C4-2B (cell line): ENCODE data around the gene AFF1.

ENCODE experiments used
- H3K27ac ChIP-seq: fragments of 450-650 bp; 2 replicates; pipeline ENCODE4 v1.5.1; 2017
- ZFX ChIP-seq: fragments of 450-650 bp; IDR thresholded peaks from 2 replicates; pipeline ENCODE4 v1.6.1; 2017
- TF ChIP-seq, protein P1 (sequence below): fragments of 450-650 bp; conservative IDR thresholded peaks from 2 replicates; pipeline ENCODE4 v1.5.1; 2017; ENCODE audit warnings: mild to moderate bottlenecking

AFF1 gene

DNA sequence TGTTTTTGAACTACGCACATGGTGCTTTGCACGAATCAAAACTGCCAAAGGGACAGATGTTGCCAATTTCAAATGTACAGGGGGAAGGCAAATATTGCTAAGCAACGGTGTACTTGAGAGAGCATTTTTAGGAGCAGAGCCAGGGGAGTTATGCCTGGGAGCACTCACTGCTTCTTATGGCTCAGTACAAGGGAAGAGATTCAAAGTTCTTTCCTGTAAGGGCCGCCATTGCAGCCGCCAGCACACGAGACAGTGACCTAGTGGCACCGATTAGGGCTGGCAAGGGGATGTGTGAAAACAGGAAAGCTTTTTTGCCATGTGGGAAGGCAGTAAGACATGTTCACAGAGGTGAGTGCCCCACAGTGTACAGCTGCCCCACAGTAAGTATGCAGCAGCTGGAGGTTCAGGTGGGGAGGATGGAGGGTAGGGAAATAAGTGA lies 133.8 kb downstream of the AFF1 start:
- no peak overlapping the region for H3K27ac ChIP-seq

DNA sequence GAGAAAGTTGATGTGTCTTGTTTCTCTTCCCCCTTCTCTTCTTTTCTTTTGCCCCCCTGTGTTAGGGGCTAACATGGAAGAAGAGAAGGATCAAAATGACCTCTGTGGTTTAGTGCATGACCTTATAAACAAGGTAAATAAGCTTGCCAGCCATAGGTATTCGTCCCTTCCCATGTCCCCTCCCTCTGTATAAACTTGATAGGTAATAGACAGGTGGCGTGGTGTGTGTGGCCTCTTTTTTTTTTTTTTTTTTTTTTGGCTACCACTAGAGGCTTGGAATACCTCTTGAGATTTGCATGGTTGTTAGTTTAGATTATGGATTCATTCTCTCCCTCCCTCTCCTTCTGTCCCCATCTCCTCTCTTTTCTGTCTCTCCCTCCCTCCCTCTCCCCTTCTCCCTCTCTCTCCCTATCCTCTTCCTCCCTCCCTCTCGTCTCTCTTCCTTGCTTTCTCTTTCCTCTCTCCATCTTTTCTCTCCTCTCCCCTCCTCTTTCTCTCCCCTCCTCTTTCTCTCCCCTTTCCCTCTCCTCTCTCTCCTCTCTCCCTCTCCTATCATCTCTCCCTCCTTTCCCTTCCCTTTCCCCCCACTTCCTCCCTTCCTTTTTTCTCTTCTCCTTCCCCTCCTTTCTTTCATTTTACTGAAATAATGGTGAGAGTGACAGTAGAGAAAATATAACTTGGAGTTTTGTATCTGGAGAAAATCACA lies 134.4 kb downstream of the AFF1 start:
- no peak overlapping the region for H3K27ac ChIP-seq
- TF ChIP-seq ZFX: no peak
- TF ChIP-seq, protein P1, sequence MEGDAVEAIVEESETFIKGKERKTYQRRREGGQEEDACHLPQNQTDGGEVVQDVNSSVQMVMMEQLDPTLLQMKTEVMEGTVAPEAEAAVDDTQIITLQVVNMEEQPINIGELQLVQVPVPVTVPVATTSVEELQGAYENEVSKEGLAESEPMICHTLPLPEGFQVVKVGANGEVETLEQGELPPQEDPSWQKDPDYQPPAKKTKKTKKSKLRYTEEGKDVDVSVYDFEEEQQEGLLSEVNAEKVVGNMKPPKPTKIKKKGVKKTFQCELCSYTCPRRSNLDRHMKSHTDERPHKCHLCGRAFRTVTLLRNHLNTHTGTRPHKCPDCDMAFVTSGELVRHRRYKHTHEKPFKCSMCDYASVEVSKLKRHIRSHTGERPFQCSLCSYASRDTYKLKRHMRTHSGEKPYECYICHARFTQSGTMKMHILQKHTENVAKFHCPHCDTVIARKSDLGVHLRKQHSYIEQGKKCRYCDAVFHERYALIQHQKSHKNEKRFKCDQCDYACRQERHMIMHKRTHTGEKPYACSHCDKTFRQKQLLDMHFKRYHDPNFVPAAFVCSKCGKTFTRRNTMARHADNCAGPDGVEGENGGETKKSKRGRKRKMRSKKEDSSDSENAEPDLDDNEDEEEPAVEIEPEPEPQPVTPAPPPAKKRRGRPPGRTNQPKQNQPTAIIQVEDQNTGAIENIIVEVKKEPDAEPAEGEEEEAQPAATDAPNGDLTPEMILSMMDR: no peak

More for the DNA sequence above, 133.8 kb downstream of the AFF1 start:
- no peak for TF ChIP-seq ZFX
- TF ChIP-seq, protein P1: no peak

DNA sequence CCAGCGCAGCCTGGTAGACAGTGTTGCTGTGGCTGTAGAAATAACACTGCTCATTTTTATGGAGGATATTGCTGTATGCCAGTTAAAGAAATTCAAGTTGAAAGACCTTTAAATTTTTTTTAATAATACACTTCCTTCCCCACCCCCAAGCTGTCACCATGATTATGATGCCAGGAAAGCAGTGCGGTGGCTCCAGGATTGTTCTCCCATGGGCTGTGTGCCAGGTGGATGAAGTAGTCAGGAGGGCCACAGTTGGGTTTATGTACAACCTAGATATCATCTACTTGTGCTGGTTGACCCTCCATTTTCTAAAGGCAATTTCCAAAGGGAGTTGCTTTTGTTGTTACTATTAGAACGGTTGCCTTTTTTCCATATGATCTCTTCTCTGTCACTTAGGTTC lies 136.6 kb downstream of the AFF1 start:
- no peak overlapping the region for H3K27ac ChIP-seq
- TF ChIP-seq, protein P1: no peak
- no peak for TF ChIP-seq ZFX

DNA sequence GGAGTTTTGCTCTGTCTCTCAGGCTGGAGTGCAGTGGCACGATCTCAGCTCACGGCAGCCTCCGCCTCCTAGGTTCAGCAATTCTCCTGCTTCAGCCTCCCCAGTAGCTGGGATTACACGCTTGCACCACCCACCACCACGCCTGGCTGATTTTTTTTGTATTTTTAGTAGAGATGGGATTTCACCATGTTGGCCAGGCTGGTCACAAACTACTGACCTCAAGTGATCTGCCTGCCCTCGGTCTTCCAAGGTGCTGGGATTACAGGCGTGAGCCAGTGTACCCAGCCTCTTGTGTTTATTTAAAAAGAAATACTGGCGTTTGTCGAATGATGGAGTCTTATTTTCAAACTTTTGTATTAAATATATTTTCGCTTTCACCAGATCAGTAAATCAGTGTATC lies 137.7 kb downstream of the AFF1 start:
- peak overlapping the region; percentile 41; the same call in 1 of the 2 replicates for H3K27ac ChIP-seq

DNA sequence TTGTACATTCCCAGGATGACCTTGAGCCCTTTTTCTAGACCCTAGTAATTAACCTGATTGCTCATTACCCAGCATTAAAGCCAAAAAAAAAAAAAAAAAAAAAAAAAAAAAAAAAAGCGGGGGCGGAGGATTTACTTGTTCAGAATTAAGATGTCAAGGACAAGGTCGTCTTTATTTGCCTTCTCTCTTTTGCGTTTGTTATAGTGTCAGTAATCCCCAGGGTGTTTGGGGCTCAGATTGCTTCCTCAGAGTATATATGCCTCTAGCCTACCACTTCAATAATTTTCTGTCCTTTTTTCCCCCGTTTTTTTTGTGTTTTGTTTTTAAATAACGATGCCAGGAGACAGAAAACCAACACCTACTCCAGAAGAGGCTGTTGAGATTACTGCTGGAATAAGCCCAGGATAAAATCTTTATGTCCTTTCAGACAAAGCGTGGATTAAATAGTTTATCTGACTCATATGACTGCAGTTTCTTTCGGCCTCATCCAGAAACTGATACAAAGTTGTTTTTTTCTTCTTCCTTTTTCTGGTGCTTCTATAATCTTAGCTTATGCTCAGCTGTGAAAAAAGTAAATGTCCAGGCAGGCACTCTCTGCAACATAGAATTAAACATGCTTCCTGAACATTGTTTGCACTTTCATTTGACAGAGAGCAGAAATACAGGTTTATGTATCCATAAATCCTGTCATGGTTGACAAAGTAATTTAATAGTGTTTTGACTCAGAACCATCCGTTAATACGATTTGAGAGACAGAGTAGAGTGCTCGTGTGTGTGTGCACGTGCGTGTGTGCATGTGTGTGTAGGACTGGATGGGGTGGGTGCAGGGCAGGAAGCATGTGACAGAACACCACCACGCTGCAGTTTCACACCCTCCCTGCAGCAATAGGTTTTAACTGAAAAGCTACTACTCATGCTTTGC lies 138.6 kb downstream of the AFF1 start:
- TF ChIP-seq ZFX: no peak
- TF ChIP-seq, protein P1: no peak

DNA sequence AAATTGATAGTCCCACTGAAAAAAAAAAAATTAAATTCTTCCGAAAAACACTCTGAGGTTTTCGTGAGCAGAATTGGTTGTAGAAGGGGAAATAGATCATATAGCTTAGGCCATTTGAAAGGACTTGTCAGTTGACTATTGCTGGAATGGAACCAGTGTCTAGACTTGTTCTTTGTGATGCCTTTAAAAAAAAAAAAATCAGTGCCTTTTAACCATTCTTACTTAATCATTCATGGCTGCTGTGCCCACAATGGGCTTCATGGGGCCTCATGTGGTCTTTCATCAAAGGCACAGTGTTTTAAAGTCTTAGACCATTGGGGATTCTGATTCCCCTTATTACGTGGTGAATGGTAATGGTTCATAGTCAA lies 139.3 kb downstream of the AFF1 start:
- TF ChIP-seq, protein P1: no peak
- no peak for TF ChIP-seq ZFX
- H3K27ac ChIP-seq: peak overlapping the region; percentile 57

More for the DNA sequence above, 138.6 kb downstream of the AFF1 start:
- H3K27ac ChIP-seq: peak overlapping the region; percentile 57

DNA sequence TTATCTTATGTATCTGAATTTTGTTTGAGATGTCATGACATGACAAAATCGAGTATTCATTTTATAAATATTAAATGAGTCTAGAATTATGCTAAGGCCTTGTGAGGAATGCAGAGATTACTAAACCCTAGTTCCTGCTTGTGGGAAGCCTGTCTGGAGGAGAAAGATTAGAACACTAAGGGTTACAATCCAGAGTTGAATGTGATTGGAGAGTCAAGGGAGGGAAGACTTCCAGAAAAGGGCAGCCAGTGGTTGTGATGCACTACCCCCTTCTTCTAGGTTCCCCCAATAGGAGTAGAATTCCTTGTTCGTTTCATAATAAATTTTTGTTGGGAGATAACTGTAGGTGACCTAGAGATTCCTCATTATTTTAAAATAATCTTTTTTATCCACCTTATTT lies 141.1 kb downstream of the AFF1 start:
- no peak overlapping the region for H3K27ac ChIP-seq
- TF ChIP-seq, protein P1: no peak
- TF ChIP-seq ZFX: no peak
